GM12878 (cell line): Measurements from ENCODE around the gene NR3C1. TPM values are rescaled to one million over a fixed set of nuclear protein-coding genes. Genes with fewer than 3 reads are reported as not detected.

Experiments
- ATF3 ChIP-seq: IDR thresholded peaks from 2 replicates; pipeline ENCODE4 v1.6.1; 2011; ENCODE audit warnings: low read depth, mild to moderate bottlenecking, low read length, moderate library complexity, borderline replicate concordance; ENCODE audit errors: extremely low read depth
- BMI1 ChIP-seq: fragments of 450-650 bp; IDR thresholded peaks from 2 replicates; pipeline ENCODE4 v1.6.1; 2016; ENCODE audit warnings: mild to moderate bottlenecking, moderate library complexity, borderline replicate concordance
- CEBPB ChIP-seq, 2 experiments: fragments of 150-350 bp in 1 of 2; IDR thresholded peaks; 2 replicates each; pipeline ENCODE4 v1.6.1; 2012 to 2014; ENCODE audit warnings: low read depth in 2 of 2, low read length in 2 of 2, borderline replicate concordance in 1 of 2, inconsistent platforms in 1 of 2
- CEBPZ ChIP-seq: fragments of 150-350 bp; IDR thresholded peaks from 2 replicates; pipeline ENCODE4 v1.6.1; 2016; ENCODE audit warnings: low read depth, low read length
- CREB1 ChIP-seq: IDR thresholded peaks from 2 replicates; pipeline ENCODE4 v1.6.1; 2012; ENCODE audit warnings: low read depth, mild to moderate bottlenecking, inconsistent platforms
- ESRRA ChIP-seq: IDR thresholded peaks from 2 replicates; pipeline ENCODE4 v1.6.1; 2012; ENCODE audit warnings: mild to moderate bottlenecking, low read length, improper control_type of control experiment
- GABPA ChIP-seq: IDR thresholded peaks from 2 replicates; pipeline ENCODE4 v1.6.1; 2014; ENCODE audit warnings: antibody characterized with exemption, low read depth, mild to moderate bottlenecking, inconsistent platforms
- MEF2B ChIP-seq: fragments of 450-650 bp; IDR thresholded peaks from 2 replicates; pipeline ENCODE4 v1.6.1; 2018; ENCODE audit warnings: mild to moderate bottlenecking, moderate library complexity; ENCODE audit not compliant: partially characterized antibody, poor library complexity, severe bottlenecking
- MTA3 ChIP-seq: IDR thresholded peaks from 2 replicates; pipeline ENCODE4 v1.6.1; 2012; ENCODE audit warnings: low read length, inconsistent platforms, borderline replicate concordance
- MYB ChIP-seq: fragments of 150-350 bp; IDR thresholded peaks from 2 replicates; pipeline ENCODE4 v1.6.1; 2014; ENCODE audit warnings: mild to moderate bottlenecking, low read depth, low read length, borderline replicate concordance
- NBN ChIP-seq: fragments of 450-650 bp; IDR thresholded peaks from 2 replicates; pipeline ENCODE4 v1.6.1; 2016
- SMAD1 ChIP-seq: fragments of 450-650 bp; IDR thresholded peaks from 2 replicates; pipeline ENCODE4 v1.6.1; 2018; ENCODE audit warnings: mild to moderate bottlenecking, low read depth; ENCODE audit not compliant: partially characterized antibody
- TCF7 ChIP-seq: IDR thresholded peaks from 2 replicates; pipeline ENCODE4 v1.6.1; 2014; ENCODE audit warnings: antibody characterized with exemption, borderline replicate concordance
- WRNIP1 ChIP-seq: IDR thresholded peaks from 2 replicates; pipeline ENCODE4 v1.6.1; 2011; ENCODE audit warnings: low read depth, low read length, improper control_type of control experiment, borderline replicate concordance
- YY1 ChIP-seq: IDR thresholded peaks from 2 replicates; pipeline ENCODE4 v1.6.1; 2011; ENCODE audit warnings: low read depth, mild to moderate bottlenecking, low read length
- ZBTB33 ChIP-seq: fragments of 450-650 bp; IDR thresholded peaks from 2 replicates; pipeline ENCODE4 v1.6.1; 2017; ENCODE audit warnings: mild to moderate bottlenecking
- ZBTB4 ChIP-seq: fragments of 450-650 bp; formaldehyde crosslinking; IDR thresholded peaks from 2 replicates; pipeline ENCODE4 v1.4.0; 2022; ENCODE audit warnings: mild to moderate bottlenecking, moderate library complexity
- ZNF622 ChIP-seq: fragments of 450-650 bp; IDR thresholded peaks from 2 replicates; pipeline ENCODE4 v1.6.1; 2017; ENCODE audit warnings: mild to moderate bottlenecking, inconsistent platforms
- polyA plus RNA-seq, 11 experiments: library from polyadenylated mRNA; depleted of rRNA in 4 of 11; unstranded in 6 of 11; stranded (reverse) in 5 of 11; fragments of >200 nt; fragmentation: Nextera tagmentation in 4 of 11; fragmentation: Illumina TruSeq in 1 of 11; extraction: Ambion mirVana in 4 of 11; extraction: Trizol in 1 of 11; gene quantifications; 1 replicate in 1 of 11; 2 replicates in 10 of 11; pipeline versions ENCODE4 v1.2.1 to v1.2.3, GENCODE V29; 2011 to 2016; ENCODE audit warnings: inconsistent platforms in 2 of 11, missing spikeins in 2 of 11, low read depth in 1 of 11
- total RNA-seq, 4 experiments: library from RNA; depleted of rRNA in 3 of 4; stranded (reverse); fragments of >200 nt in 3 of 4; fragmentation: Illumina TruSeq in 1 of 4; extraction: Trizol in 1 of 4; gene quantifications; 2 replicates each; pipeline versions ENCODE4 v1.2.1 to v1.2.3, GENCODE V29; 2013 to 2021

The NR3C1 gene
- total and polyA plus RNA-seq, 10 of the 15 experiments (the other 5 are each of a cell fraction or from before 2014, with no cell fraction given), result 49.7 to 141 (median 109) TPM

- TF ChIP-seq ZBTB4 (CRISPR knock-in tag), result no peak
- no peak for TF ChIP-seq ZNF622
- no peak for TF ChIP-seq CEBPB (IDR thresholded peaks at IDR 0.05; ENCODE audit: borderline replicate concordance in 1 of 2, low read depth in 2 of 2, low read length in 2 of 2)
- no peak for TF ChIP-seq ATF3
- TF ChIP-seq TCF7, result no peak
- no peak for TF ChIP-seq CREB1
- TF ChIP-seq ZBTB33, result no peak
- no peak for TF ChIP-seq YY1
- TF ChIP-seq GABPA, result no peak
- TF ChIP-seq SMAD1, result peak; percentile 69
- TF ChIP-seq MEF2B, result peak; percentile 91
- TF ChIP-seq ESRRA, result no peak
- 0 out of 2 replicates have a peak, but pooled peaks have one; percentile 44 for TF ChIP-seq MYB
- peak; percentile 66; the same call in 1 of the 2 replicates for TF ChIP-seq NBN
- TF ChIP-seq BMI1, result 0 out of 2 replicates have a peak, but pooled peaks have one; percentile 15
- peak; percentile 93; the same call in 1 of the 2 replicates for TF ChIP-seq WRNIP1
- TF ChIP-seq MTA3, result no peak
- TF ChIP-seq CEBPZ, result no peak
These were observed 173.4 kb downstream of the NR3C1 start (continued) for GRCh38 chr5:143229896-143230675.
